Transverse colon (tissue), 4 donors: ENCODE results near the gene ABCG2. TPM values are rescaled to one million over a fixed set of nuclear protein-coding genes. Genes with fewer than 3 reads are reported as not detected.

Experiments
- DNase-seq: peaks from one replicate; pipeline ENCODE4 v3.0.0-alpha.2; 2019
- H3K27ac ChIP-seq, 4 donors: fragments of 200-600 bp; sonication (generic); 2 replicates each; pipeline ENCODE4 v1.5.1; 2016 to 2018; ENCODE audit warnings: inconsistent platforms in 4 of 4
- H3K27me3 ChIP-seq: fragments of 200-600 bp; sonication (generic); 2 replicates; pipeline ENCODE4 v1.5.1; 2017; ENCODE audit warnings: inconsistent platforms
- H3K36me3 ChIP-seq, 4 donors: fragments of 200-600 bp; sonication (generic); 2 replicates each; pipeline ENCODE4 v1.5.1; 2017 to 2019; ENCODE audit warnings: inconsistent platforms in 4 of 4
- H3K4me1 ChIP-seq, 4 donors: fragments of 200-600 bp; sonication (generic); 2 replicates each; pipeline ENCODE4 v1.5.1; 2017 to 2020; ENCODE audit warnings: inconsistent platforms in 4 of 4
- H3K4me3 ChIP-seq, 4 donors: fragments of 200-600 bp; sonication (generic); 1 replicate in 1 of 4; 2 replicates in 3 of 4; pipeline versions ENCODE4 v1.5.1 to v1.6.1; 2017 to 2019; ENCODE audit warnings: inconsistent platforms in 4 of 4
- H3K9me3 ChIP-seq, 2 donors: fragments of 200-600 bp; sonication (generic); 2 replicates each; pipeline ENCODE4 v1.5.1; 2017 to 2019; ENCODE audit warnings: inconsistent platforms in 2 of 2
- CTCF ChIP-seq, 5 experiments: fragments of 200-600 bp in 3 of 5; fragments of 450-650 bp in 2 of 5; sonication (generic) in 3 of 5; IDR thresholded peaks; 1 replicate in 2 of 5; 2 replicates in 3 of 5; pipeline ENCODE4 v1.5.1; 2016 to 2017; ENCODE audit warnings: antibody characterized with exemption in 5 of 5, inconsistent platforms in 3 of 5, mild to moderate bottlenecking in 2 of 5, moderate library complexity in 1 of 5
- EP300 ChIP-seq: sonication (generic); formaldehyde crosslinking; IDR thresholded peaks from one replicate; pipeline ENCODE4 v1.6.1; 2017; ENCODE audit warnings: antibody characterized with exemption, low read depth
- POLR2A ChIP-seq: fragments of 450-650 bp; IDR thresholded peaks from one replicate; pipeline ENCODE4 v1.6.1; 2016; ENCODE audit warnings: antibody characterized with exemption, mild to moderate bottlenecking, moderate library complexity
- POLR2AphosphoS5 ChIP-seq, 3 donors: sonication (generic); formaldehyde crosslinking; IDR thresholded peaks; one replicate each; pipeline ENCODE4 v1.6.1; 2016; ENCODE audit warnings: antibody characterized with exemption in 3 of 3
- WGBS, 2 donors: methylation state at CpG; one replicate each; pipeline ENCODE4 v1.1.5; 2018; ENCODE audit warnings: low coverage in 1 of 2; 5-methylcytosine and 5-hydroxymethylcytosine counted together
- in situ Hi-C, 4 donors: fragments of 200-750 bp; cut with MboI; loops; one replicate each; pipeline versions ENCODE4 v1.15.0 to v1.15.1; 2017; ENCODE audit warnings: low sequenced_read_pairs in 3 of 4, low pct_ligation_motif_present in 1 of 4, low pct_unique_long_range_greater_than_20kb in 1 of 4
- intact Hi-C: fragments of 100-400 bp; cut with DNase I; formaldehyde crosslinking; loops from one replicate; pipeline ENCODE4 v1.15.1; 2023; ENCODE audit warnings: low total_unique reads
- total RNA-seq, 4 donors: library from RNA; depleted of rRNA; stranded (reverse); fragments of >200 nt; gene quantifications; one replicate each; pipeline ENCODE4 v1.1.0, GENCODE V29; 2016

The ABCG2 gene
- total RNA-seq, 4 donors from 2014 or later = 5.6 to 36.6 (median 21.4) TPM

GRCh38 chr4:88178626-88179231, 20.3 kb upstream of the ABCG2 start:
- no peak overlapping the region for H3K27ac ChIP-seq
- no peak for DNase-seq
- intact Hi-C loops = no loop called here

GRCh38 chr4:88177983-88178625, 19.7 kb upstream of the ABCG2 start:
- DNase-seq = peak; percentile 24
- H3K27ac ChIP-seq = no peak overlapping the region
- no peak overlapping the region for H3K4me3 ChIP-seq
- intact Hi-C loops = no loop called here
- peaks cover 0 to 10% (median 3%) of the 10 kb centered on the region in 4 donors for H3K4me1 ChIP-seq
- TF ChIP-seq CTCF (IDR thresholded peaks at IDR 0.05) (no peak), EP300 (no peak), POLR2A (no peak), POLR2AphosphoS5 (IDR thresholded peaks at IDR 0.05) (no peak)
- H3K27me3 ChIP-seq = no peaks in the 10 kb centered on the region
- in situ Hi-C loops = no loop called here
- 57% methylated on average over 4 of the region's 4 CpGs; no CpG with 5 or more reads in 1 of the 2 donors for WGBS, 2 donors
- H3K9me3 ChIP-seq = no peaks in the 10 kb centered on the region
- H3K36me3 ChIP-seq = no peaks in the 10 kb centered on the region

More at GRCh38 chr4:88178626-88179231, 20.3 kb upstream of the ABCG2 start:
- H3K27me3 ChIP-seq = no peaks in the 10 kb centered on the region
- in situ Hi-C loops = no loop called here
- H3K36me3 ChIP-seq = no peaks in the 10 kb centered on the region
- peaks cover 0 to 10% (median 1%) of the 10 kb centered on the region in 4 donors for H3K4me1 ChIP-seq
- TF ChIP-seq CTCF (IDR thresholded peaks at IDR 0.05) (no peak), EP300 (no peak), POLR2A (no peak), POLR2AphosphoS5 (IDR thresholded peaks at IDR 0.05) (no peak)
- H3K4me3 ChIP-seq = no peak overlapping the region
- no peaks in the 10 kb centered on the region for H3K9me3 ChIP-seq
- WGBS, 2 donors = 77% methylated on average over 2 of the region's 2 CpGs; no CpG with 5 or more reads in 1 of the 2 donors

- H3K4me1 ChIP-seq = peaks cover 0 to 13% (median 5%) of the 10 kb centered on the region in 4 donors
- TF ChIP-seq EP300 (no peak), POLR2A (no peak), CTCF (IDR thresholded peaks at IDR 0.05) (no peak), POLR2AphosphoS5 (IDR thresholded peaks at IDR 0.05) (no peak)
- intact Hi-C loops = no loop called here
- DNase-seq = no peak
- in situ Hi-C loops = no loop called here
- no peaks in the 10 kb centered on the region for H3K36me3 ChIP-seq
- H3K4me3 ChIP-seq = no peak overlapping the region
- no peak overlapping the region for H3K27ac ChIP-seq
- H3K9me3 ChIP-seq = no peaks in the 10 kb centered on the region
- H3K27me3 ChIP-seq = no peaks in the 10 kb centered on the region
These were observed 14.5 kb upstream of the ABCG2 start for GRCh38 chr4:88172987-88173386.

- no peaks in the 10 kb centered on the region for H3K9me3 ChIP-seq
- intact Hi-C loops (no loop called here), in situ Hi-C loops (no loop called here)
- TF ChIP-seq CTCF (IDR thresholded peaks at IDR 0.05) (no peak), POLR2A (no peak), POLR2AphosphoS5 (IDR thresholded peaks at IDR 0.05) (no peak), EP300 (no peak)
- 51 to 78% methylated on average over 2 of the region's 2 CpGs for WGBS, 2 donors
- no peaks in the 10 kb centered on the region for H3K27me3 ChIP-seq
- no peak for DNase-seq
- no peak overlapping the region for H3K4me3 ChIP-seq
- H3K4me1 ChIP-seq = peaks cover 0 to 15% (median 5%) of the 10 kb centered on the region in 4 donors
- no peak overlapping the region for H3K27ac ChIP-seq
- no peaks in the 10 kb centered on the region for H3K36me3 ChIP-seq
These were observed 12.8 kb upstream of the ABCG2 start for GRCh38 chr4:88171206-88171605.
